A673 (cell line): ENCODE results near the gene ANP32E. TPM values are rescaled to one million over a fixed set of nuclear protein-coding genes. Genes with fewer than 3 reads are reported as not detected.

ENCODE experiments used
- BruUV-seq: library from RNA; stranded (reverse); fragments of 400-500 nt; replicated peaks from 2 replicates; lab custom pipeline; 2021; lab: Mats Ljungman, UMichigan
- CTCF ChIA-PET: fragments of 300-600 bp; sonication (Branson Sonifier 250); formaldehyde crosslinking; loops from one replicate; lab custom pipeline; 2022; ENCODE audit warnings: antibody characterized with exemption; lab: Charles Lee
- POLR2A ChIA-PET: fragments of 300-600 bp; sonication (Branson Sonifier 250); formaldehyde crosslinking; loops from one replicate; lab custom pipeline; 2022; ENCODE audit warnings: antibody characterized with exemption; ENCODE audit not compliant: low non-redundant PET; lab: Charles Lee
- DNase-seq: peaks from one replicate; pipeline ENCODE4 v3.0.0-alpha.2; 2015; ENCODE audit warnings: low spot score
- H3K27ac ChIP-seq: fragments of 200-600 bp; sonication (generic); 2 replicates; pipeline ENCODE4 v1.5.1; 2016; ENCODE audit warnings: mixed run types, low read depth, mild to moderate bottlenecking, mixed read lengths, antibody characterized with exemption, low read length; ENCODE audit not compliant: poor library complexity, severe bottlenecking
- H3K27me3 ChIP-seq: fragments of 200-600 bp; sonication (generic); replicated peaks from 2 replicates; pipeline ENCODE4 v1.6.1; 2017; ENCODE audit warnings: mixed run types, low read depth, mild to moderate bottlenecking, mixed read lengths, antibody characterized with exemption, low read length; ENCODE audit not compliant: insufficient read depth, poor library complexity
- H3K36me3 ChIP-seq: fragments of 200-600 bp; sonication (generic); 2 replicates; pipeline ENCODE4 v1.6.1; 2016; ENCODE audit warnings: mixed run types, mild to moderate bottlenecking, mixed read lengths, antibody characterized with exemption, low read length; ENCODE audit not compliant: insufficient read depth, poor library complexity, severe bottlenecking
- H3K4me1 ChIP-seq: fragments of 200-600 bp; sonication (generic); 2 replicates; pipeline ENCODE4 v1.6.1; 2017; ENCODE audit warnings: mixed run types, mild to moderate bottlenecking, mixed read lengths, antibody characterized with exemption, low read length; ENCODE audit not compliant: insufficient read depth, poor library complexity, severe bottlenecking
- H3K4me3 ChIP-seq: fragments of 200-600 bp; sonication (generic); 2 replicates; pipeline ENCODE4 v1.5.1; 2016; ENCODE audit warnings: low read depth, mixed run types, mild to moderate bottlenecking, mixed read lengths, low read length; ENCODE audit not compliant: poor library complexity, severe bottlenecking
- H3K9me3 ChIP-seq: fragments of 200-600 bp; sonication (generic); 2 replicates; pipeline ENCODE4 v1.6.1; 2016; ENCODE audit warnings: mixed run types, low read depth, mild to moderate bottlenecking, mixed read lengths, antibody characterized with exemption, low read length; ENCODE audit not compliant: poor library complexity, severe bottlenecking
- EZH2 ChIP-seq: fragments of 200-600 bp; sonication (generic); IDR thresholded peaks from 2 replicates; pipeline ENCODE4 v1.6.1; 2017; ENCODE audit warnings: borderline replicate concordance, low read depth, mild to moderate bottlenecking, mixed read lengths, antibody characterized with exemption, low read length; ENCODE audit not compliant: poor library complexity, severe bottlenecking
- intact Hi-C: fragments of 100-400 bp; cut with micrococcal nuclease; formaldehyde crosslinking; loops from one replicate; pipeline ENCODE4 v1.10.0; 2022; ENCODE audit not compliant: unreplicated experiment
- total RNA-seq: library from RNA; stranded (reverse); gene quantifications from 2 replicates; pipeline ENCODE4 v1.2.3, GENCODE V29; 2021
- TF ChIP-seq, protein P1 (sequence below): fragments of 300-800, 200-600 bp; sonication (generic); conservative IDR thresholded peaks from 2 replicates; pipeline ENCODE4 v1.5.1; 2017; ENCODE audit warnings: low read depth, mild to moderate bottlenecking, antibody characterized with exemption, low read length, moderate library complexity, mixed read lengths

ANP32E gene
- total RNA-seq, 1 experiment from 2014 or later, result 153 TPM

- POLR2A ChIA-PET, result no interaction called here
- Histone ChIP-seq H3K4me1 (no peaks in the 10 kb centered on the region), H3K27ac (no peak overlapping the region), H3K27me3 (no peaks in the 10 kb centered on the region), H3K4me3 (no peak overlapping the region), H3K9me3 (no peaks in the 10 kb centered on the region), H3K36me3 (no peaks in the 10 kb centered on the region)
- CTCF ChIA-PET, result interaction anchor here (1.2 kb wide), 1 partner anchor 10 kb away, joined by 4 read pairs; no protein-coding TSS in a partner anchor
- DNase-seq, result no peak
- intact Hi-C loops, result no loop called here
- no peak for TF ChIP-seq EZH2
- TF ChIP-seq, protein P1, sequence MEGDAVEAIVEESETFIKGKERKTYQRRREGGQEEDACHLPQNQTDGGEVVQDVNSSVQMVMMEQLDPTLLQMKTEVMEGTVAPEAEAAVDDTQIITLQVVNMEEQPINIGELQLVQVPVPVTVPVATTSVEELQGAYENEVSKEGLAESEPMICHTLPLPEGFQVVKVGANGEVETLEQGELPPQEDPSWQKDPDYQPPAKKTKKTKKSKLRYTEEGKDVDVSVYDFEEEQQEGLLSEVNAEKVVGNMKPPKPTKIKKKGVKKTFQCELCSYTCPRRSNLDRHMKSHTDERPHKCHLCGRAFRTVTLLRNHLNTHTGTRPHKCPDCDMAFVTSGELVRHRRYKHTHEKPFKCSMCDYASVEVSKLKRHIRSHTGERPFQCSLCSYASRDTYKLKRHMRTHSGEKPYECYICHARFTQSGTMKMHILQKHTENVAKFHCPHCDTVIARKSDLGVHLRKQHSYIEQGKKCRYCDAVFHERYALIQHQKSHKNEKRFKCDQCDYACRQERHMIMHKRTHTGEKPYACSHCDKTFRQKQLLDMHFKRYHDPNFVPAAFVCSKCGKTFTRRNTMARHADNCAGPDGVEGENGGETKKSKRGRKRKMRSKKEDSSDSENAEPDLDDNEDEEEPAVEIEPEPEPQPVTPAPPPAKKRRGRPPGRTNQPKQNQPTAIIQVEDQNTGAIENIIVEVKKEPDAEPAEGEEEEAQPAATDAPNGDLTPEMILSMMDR, result no peak
- BruUV-seq, result no TSS peak
Observed at GRCh38 chr1:150176593-150176992, 59.3 kb downstream of the ANP32E start.

DNA sequence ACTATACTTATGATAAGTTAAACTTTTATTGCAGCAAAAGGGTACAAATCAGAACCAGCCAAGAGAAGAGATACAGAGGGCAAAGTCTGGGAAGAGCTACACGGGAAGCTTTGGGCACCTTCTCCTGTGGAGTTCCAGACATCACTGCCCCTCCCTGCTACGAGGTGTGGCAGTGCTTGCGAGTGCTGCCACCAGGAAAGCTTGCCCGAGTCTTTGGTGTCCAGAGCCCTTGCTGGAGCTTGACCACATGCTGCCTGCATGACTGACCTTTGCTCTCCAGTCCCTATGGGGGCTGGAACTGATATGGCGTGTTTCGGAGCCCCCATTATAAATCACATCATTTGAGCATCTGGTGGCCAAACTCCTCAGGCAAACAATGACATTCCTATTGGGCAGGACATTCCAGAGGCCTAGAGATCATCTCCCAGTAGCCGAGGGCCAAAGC, 62.7 kb downstream of the ANP32E start:
- DNase-seq, result no peak
- no peak overlapping the region for H3K27ac ChIP-seq
- ChIA-PET CTCF (no interaction called here), POLR2A (no interaction called here)
- no peaks in the 10 kb centered on the region for H3K27me3 ChIP-seq
- no peaks in the 10 kb centered on the region for H3K4me1 ChIP-seq
- no peaks in the 10 kb centered on the region for H3K9me3 ChIP-seq
- intact Hi-C loops, result no loop called here
- no peaks in the 10 kb centered on the region for H3K36me3 ChIP-seq
- BruUV-seq, result no TSS peak
- TF ChIP-seq, protein P1, result no peak
- TF ChIP-seq EZH2, result no peak
- no peak overlapping the region for H3K4me3 ChIP-seq

- Histone ChIP-seq H3K27me3 (no peaks in the 10 kb centered on the region), H3K4me1 (no peaks in the 10 kb centered on the region), H3K9me3 (no peaks in the 10 kb centered on the region), H3K27ac (no peak overlapping the region), H3K36me3 (no peaks in the 10 kb centered on the region), H3K4me3 (no peak overlapping the region)
- ChIA-PET POLR2A (no interaction called here), CTCF (no interaction called here)
- intact Hi-C loops, result no loop called here
- BruUV-seq, result no TSS peak
- no peak for DNase-seq
- TF ChIP-seq, protein P1, result no peak
- TF ChIP-seq EZH2, result no peak
Observed at GRCh38 chr1:150171801-150172200, 64.1 kb downstream of the ANP32E start.
